ENCODE results near the gene TAF5. TPM values are rescaled to one million over a fixed set of nuclear protein-coding genes. Genes with fewer than 3 reads are reported as not detected.
A peak's percentile ranks its signal among the peaks of the same experiment; 100 is the strongest.

Gene TAF5
- polyA plus RNA-seq, 1 donor from 2014 or later: 9.2 TPM

DNA sequence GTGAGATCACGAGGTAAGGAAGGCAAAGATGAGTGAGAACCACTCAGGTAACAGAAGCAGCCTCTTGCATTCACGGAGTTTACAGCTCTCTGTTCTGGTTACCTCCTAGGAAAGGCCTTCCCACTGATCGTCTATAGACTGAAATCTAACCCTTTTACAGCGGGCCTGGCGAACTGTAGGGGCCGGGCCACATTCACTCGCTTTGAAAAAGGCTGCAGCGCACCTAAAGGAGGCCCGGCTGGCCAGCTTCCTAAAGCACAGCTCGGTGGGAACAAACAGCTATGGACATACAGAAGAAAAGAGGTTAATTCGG lies 27.9 kb downstream of the TAF5 start:
- Histone ChIP-seq H4K20me1 (ENCODE audit: insufficient read depth) (no peaks in the 10 kb centered on the region), H3F3A (ENCODE audit: insufficient read depth, low read length, poor library complexity, severe bottlenecking) (no peaks in the 10 kb centered on the region), H3K9me3 (ENCODE audit: low read length) (no peaks in the 10 kb centered on the region), H3K4me2 (ENCODE audit: low read length) (peak overlapping the region; percentile 62), H3K9ac (ENCODE audit: low read length) (peak overlapping the region; percentile 94), H3K79me2 (replicated peaks; ENCODE audit: insufficient read depth, low read length) (peaks cover 49% of the 10 kb centered on the region), H3K27me3 (ENCODE audit: insufficient read depth, low read depth, low read length) (no peaks in the 10 kb centered on the region), H2AFZ (ENCODE audit: low read depth, low read length) (peak overlapping the region; percentile 94), H3K9me2 (ENCODE audit: insufficient read depth, low read length) (no peaks in the 10 kb centered on the region), H3K36me3 (ENCODE audit: insufficient read depth, low read length) (no peaks in the 10 kb centered on the region), H3K27ac (ENCODE audit: low read length) (peak overlapping the region; percentile 78), H3K4me3 (ENCODE audit: low read length) (peak overlapping the region; percentile 79)
- TF ChIP-seq MXI1 (conservative IDR thresholded peaks at IDR 0.05; ENCODE audit: poor library complexity, severe bottlenecking) (no peak), EZH2 (IDR thresholded peaks at IDR 0.05; ENCODE audit: borderline replicate concordance, insufficient read depth, low read length, poor library complexity, severe bottlenecking) (no peak)
- TF ChIP-seq, protein P1, sequence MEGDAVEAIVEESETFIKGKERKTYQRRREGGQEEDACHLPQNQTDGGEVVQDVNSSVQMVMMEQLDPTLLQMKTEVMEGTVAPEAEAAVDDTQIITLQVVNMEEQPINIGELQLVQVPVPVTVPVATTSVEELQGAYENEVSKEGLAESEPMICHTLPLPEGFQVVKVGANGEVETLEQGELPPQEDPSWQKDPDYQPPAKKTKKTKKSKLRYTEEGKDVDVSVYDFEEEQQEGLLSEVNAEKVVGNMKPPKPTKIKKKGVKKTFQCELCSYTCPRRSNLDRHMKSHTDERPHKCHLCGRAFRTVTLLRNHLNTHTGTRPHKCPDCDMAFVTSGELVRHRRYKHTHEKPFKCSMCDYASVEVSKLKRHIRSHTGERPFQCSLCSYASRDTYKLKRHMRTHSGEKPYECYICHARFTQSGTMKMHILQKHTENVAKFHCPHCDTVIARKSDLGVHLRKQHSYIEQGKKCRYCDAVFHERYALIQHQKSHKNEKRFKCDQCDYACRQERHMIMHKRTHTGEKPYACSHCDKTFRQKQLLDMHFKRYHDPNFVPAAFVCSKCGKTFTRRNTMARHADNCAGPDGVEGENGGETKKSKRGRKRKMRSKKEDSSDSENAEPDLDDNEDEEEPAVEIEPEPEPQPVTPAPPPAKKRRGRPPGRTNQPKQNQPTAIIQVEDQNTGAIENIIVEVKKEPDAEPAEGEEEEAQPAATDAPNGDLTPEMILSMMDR (IDR thresholded peaks at IDR 0.05; ENCODE audit: poor library complexity, severe bottlenecking): no peak

DNA sequence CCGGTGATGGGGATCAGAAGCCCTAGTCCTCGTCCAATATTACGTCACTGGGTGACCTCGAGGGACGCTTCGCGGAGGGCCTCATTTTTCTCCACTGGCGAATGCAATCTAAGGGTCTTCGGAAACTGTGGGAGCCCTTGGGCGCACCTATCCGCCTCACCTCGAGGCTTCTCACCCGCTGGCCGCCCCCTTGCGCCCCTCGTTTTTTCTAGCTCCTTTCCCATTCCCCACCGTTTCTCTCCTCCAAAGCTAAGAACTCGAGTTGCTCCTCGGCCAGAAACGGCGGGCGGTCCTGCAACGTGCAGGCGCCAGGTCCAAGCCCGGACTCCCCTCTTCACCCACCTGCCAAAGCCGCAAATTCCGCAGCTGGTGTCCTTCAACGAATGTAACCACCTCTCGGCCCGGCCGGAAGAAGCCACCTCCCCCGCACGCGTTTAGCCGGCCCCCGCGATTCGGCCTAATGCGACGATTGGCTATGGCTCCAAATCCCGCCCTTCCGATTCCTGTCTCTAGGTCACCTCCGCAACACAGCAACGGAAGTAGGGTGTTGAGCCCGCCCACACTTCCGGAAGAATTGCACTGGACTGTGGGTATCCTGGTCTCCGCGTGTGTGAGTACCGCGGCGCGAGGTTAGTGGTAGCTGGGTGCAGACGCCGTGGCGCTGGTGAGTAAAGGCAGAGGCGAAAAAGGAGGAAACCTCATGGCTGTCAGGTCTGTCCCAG lies 28.5 kb downstream of the TAF5 start, which contains the start of the genes ATP5MK and PDCD11:
Gene ATP5MK (minus strand): TSS at position 409 of the 722 bp plus-strand sequence. CDS start 4,018 bp downstream, outside the sequence.
Gene PDCD11 (plus strand): TSS at position 560 of the 722 bp plus-strand sequence. CDS start 1,801 bp downstream, outside the sequence.
- H2AFZ ChIP-seq (ENCODE audit: low read depth, low read length): peak within 1 kb of the TSS; percentile 94
- H3K4me2 ChIP-seq (ENCODE audit: low read length): peak within 1 kb of the TSS; percentile 95
- peak within 1 kb of the TSS; percentile 78 for H3K27ac ChIP-seq (ENCODE audit: low read length)
- H3F3A ChIP-seq (ENCODE audit: insufficient read depth, low read length, poor library complexity, severe bottlenecking): no peaks in the 10 kb centered on the region
- H3K9me3 ChIP-seq (ENCODE audit: low read length): no peaks in the 10 kb centered on the region
- no peaks in the 10 kb centered on the region for H3K27me3 ChIP-seq (ENCODE audit: insufficient read depth, low read depth, low read length)
- peaks cover 49% of the 10 kb centered on the region for H3K79me2 ChIP-seq (replicated peaks; ENCODE audit: insufficient read depth, low read length)
- TF ChIP-seq SMC3 (conservative IDR thresholded peaks at IDR 0.05; ENCODE audit: poor library complexity) (peak; percentile 49), EZH2 (IDR thresholded peaks at IDR 0.05; ENCODE audit: borderline replicate concordance, insufficient read depth, low read length, poor library complexity, severe bottlenecking) (no peak), EP300 (conservative IDR thresholded peaks at IDR 0.05; ENCODE audit: poor library complexity, severe bottlenecking) (no peak), TAF1 (IDR thresholded peaks at IDR 0.05; ENCODE audit: low read depth) (peak; percentile 28), RAD21 (conservative IDR thresholded peaks at IDR 0.05) (peak; percentile 48), MXI1 (conservative IDR thresholded peaks at IDR 0.05; ENCODE audit: poor library complexity, severe bottlenecking) (peak; percentile 99), POLR2AphosphoS5 (IDR thresholded peaks at IDR 0.05) (peak; percentile 96)
- TF ChIP-seq, protein P2, sequence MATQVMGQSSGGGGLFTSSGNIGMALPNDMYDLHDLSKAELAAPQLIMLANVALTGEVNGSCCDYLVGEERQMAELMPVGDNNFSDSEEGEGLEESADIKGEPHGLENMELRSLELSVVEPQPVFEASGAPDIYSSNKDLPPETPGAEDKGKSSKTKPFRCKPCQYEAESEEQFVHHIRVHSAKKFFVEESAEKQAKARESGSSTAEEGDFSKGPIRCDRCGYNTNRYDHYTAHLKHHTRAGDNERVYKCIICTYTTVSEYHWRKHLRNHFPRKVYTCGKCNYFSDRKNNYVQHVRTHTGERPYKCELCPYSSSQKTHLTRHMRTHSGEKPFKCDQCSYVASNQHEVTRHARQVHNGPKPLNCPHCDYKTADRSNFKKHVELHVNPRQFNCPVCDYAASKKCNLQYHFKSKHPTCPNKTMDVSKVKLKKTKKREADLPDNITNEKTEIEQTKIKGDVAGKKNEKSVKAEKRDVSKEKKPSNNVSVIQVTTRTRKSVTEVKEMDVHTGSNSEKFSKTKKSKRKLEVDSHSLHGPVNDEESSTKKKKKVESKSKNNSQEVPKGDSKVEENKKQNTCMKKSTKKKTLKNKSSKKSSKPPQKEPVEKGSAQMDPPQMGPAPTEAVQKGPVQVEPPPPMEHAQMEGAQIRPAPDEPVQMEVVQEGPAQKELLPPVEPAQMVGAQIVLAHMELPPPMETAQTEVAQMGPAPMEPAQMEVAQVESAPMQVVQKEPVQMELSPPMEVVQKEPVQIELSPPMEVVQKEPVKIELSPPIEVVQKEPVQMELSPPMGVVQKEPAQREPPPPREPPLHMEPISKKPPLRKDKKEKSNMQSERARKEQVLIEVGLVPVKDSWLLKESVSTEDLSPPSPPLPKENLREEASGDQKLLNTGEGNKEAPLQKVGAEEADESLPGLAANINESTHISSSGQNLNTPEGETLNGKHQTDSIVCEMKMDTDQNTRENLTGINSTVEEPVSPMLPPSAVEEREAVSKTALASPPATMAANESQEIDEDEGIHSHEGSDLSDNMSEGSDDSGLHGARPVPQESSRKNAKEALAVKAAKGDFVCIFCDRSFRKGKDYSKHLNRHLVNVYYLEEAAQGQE (IDR thresholded peaks at IDR 0.05; ENCODE audit: borderline replicate concordance): no peak
- TF ChIP-seq, protein P1 (IDR thresholded peaks at IDR 0.05; ENCODE audit: poor library complexity, severe bottlenecking): peak; percentile 59
- peak within 1 kb of the TSS; percentile 94 for H3K9ac ChIP-seq (ENCODE audit: low read length)
- no peaks in the 10 kb centered on the region for H3K36me3 ChIP-seq (ENCODE audit: insufficient read depth, low read length)
- no peaks in the 10 kb centered on the region for H4K20me1 ChIP-seq (ENCODE audit: insufficient read depth)
- H3K4me3 ChIP-seq (ENCODE audit: low read length): peak within 1 kb of the TSS; percentile 79
- H3K9me2 ChIP-seq (ENCODE audit: insufficient read depth, low read length): no peaks in the 10 kb centered on the region

Measured in neural cell (in vitro differentiated cells).